ENCODE data around the gene HTR7. TPM values are rescaled to one million over a fixed set of nuclear protein-coding genes. Genes with fewer than 3 reads are reported as not detected.

Gene HTR7
- polyA plus RNA-seq, 2 of the 4 experiments (the other 2 are of a cell fraction): 0.04 to 0.05 TPM

DNA sequence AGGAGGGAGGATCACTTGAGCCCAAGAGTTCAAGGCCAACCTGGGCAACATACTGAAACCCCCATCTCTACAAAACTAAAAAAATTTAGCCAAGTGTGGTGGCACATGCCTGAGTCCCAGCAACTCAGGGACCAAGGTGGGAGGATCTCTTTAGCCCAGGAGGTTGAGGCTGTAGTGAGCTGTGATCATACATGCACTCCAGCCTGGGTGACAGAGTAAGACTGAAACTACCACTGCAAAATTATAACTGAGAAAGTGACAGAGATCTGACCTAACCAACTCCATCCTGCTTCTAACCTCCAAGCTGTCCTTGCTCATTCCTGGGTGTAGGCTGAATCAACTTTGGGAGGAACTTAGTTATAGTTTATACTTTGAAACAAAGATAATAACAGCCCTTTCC is 59.4 kb downstream of the HTR7 start (continued):
- TF ChIP-seq, protein P1, sequence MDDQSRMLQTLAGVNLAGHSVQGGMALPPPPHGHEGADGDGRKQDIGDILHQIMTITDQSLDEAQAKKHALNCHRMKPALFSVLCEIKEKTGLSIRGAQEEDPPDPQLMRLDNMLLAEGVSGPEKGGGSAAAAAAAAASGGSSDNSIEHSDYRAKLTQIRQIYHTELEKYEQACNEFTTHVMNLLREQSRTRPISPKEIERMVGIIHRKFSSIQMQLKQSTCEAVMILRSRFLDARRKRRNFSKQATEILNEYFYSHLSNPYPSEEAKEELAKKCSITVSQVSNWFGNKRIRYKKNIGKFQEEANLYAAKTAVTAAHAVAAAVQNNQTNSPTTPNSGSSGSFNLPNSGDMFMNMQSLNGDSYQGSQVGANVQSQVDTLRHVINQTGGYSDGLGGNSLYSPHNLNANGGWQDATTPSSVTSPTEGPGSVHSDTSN (IDR thresholded peaks at IDR 0.05): no peak
- TF ChIP-seq FOSL2 (IDR thresholded peaks at IDR 0.05) (no peak), FOSL2 (CRISPR knock-in tag; IDR thresholded peaks at IDR 0.05) (no peak), NFE2L2 (conservative IDR thresholded peaks at IDR 0.05; ENCODE audit: low read length) (no peak), HOXA7 (CRISPR knock-in tag; IDR thresholded peaks at IDR 0.05) (no peak), POLR2AphosphoS2 (conservative IDR thresholded peaks at IDR 0.05; ENCODE audit: low read length) (no peak)
- TF ChIP-seq, protein P2, sequence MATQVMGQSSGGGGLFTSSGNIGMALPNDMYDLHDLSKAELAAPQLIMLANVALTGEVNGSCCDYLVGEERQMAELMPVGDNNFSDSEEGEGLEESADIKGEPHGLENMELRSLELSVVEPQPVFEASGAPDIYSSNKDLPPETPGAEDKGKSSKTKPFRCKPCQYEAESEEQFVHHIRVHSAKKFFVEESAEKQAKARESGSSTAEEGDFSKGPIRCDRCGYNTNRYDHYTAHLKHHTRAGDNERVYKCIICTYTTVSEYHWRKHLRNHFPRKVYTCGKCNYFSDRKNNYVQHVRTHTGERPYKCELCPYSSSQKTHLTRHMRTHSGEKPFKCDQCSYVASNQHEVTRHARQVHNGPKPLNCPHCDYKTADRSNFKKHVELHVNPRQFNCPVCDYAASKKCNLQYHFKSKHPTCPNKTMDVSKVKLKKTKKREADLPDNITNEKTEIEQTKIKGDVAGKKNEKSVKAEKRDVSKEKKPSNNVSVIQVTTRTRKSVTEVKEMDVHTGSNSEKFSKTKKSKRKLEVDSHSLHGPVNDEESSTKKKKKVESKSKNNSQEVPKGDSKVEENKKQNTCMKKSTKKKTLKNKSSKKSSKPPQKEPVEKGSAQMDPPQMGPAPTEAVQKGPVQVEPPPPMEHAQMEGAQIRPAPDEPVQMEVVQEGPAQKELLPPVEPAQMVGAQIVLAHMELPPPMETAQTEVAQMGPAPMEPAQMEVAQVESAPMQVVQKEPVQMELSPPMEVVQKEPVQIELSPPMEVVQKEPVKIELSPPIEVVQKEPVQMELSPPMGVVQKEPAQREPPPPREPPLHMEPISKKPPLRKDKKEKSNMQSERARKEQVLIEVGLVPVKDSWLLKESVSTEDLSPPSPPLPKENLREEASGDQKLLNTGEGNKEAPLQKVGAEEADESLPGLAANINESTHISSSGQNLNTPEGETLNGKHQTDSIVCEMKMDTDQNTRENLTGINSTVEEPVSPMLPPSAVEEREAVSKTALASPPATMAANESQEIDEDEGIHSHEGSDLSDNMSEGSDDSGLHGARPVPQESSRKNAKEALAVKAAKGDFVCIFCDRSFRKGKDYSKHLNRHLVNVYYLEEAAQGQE (IDR thresholded peaks at IDR 0.05): no peak

DNA sequence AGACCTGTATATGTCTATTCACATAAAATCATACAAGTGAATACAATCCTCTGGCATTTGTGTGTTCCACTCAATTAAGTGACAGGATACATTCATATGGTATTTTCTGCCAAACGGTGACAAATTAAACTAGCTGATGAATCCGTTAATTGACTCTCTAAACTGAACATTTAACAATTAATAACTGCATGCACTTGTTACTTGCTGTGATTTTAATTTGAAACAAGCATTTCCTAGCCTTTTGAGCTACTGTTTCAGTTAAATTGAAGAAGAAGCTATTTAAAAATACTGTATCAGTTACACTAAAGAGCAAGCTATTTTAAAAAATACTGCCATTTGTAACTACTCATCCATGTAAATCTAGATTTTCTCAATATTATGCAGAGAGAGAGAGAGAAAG is 67.4 kb downstream of the HTR7 start:
- ATAC-seq (no peak), DNase-seq (ENCODE audit: low read depth in 1 of 2, low spot score in 1 of 2) (no peak), FAIRE-seq (no peak)
- no peak overlapping the region for H3K4me2 ChIP-seq
- 6% methylated on average over 2 of the region's 2 CpGs for WGBS (ENCODE audit: missing lambda C conversion rate)
- ChIA-PET CTCF (interaction anchor here (0.8 kb wide), 1 partner anchor 224 kb away, joined by 3 read pairs; no protein-coding TSS in a partner anchor), POLR2A (no interaction called here)
- H3K4me1 ChIP-seq: no peaks in the 10 kb centered on the region
- H3K9me3 ChIP-seq: no peaks in the 10 kb centered on the region
- H3K27ac ChIP-seq: no peak overlapping the region
- H3K4me3 ChIP-seq: no peak overlapping the region
- TF ChIP-seq CBX8 (IDR thresholded peaks at IDR 0.05) (peak; percentile 88; the same call in 1 of the 2 replicates), CHD4 (IDR thresholded peaks at IDR 0.05; ENCODE audit: borderline replicate concordance) (no peak)

DNA sequence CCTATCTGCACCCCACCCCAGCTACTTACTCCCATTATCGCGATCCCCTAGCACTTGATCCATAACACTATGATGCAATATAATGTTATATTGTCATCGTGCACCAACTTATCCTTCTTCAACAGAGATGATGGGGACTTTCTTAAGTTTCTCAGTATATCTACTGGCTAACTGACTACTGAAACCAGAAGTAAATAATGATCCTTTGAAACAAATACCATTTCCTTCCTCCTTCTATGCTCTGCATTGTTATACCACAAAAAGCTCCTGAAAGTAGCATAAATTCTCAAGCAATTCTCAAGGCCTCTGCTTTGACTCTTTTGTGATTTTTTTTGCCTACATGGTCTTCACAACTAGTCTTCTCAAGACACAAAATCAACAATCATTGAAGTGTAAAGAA is 68.9 kb downstream of the HTR7 start:
- no peak overlapping the region for H3K4me3 ChIP-seq
- no peak for FAIRE-seq
- no peak overlapping the region for H3K4me2 ChIP-seq
- 34% methylated on average over 3 of the region's 3 CpGs for WGBS (ENCODE audit: missing lambda C conversion rate)
- ChIA-PET POLR2A (no interaction called here), CTCF (interaction anchor here (0.8 to 3.1 kb wide), 8 partner anchors 10 to 501 kb away, joined by 3 to 14 read pairs (median 11); no protein-coding TSS in a partner anchor)
- ATAC-seq: no peak
- no peaks in the 10 kb centered on the region for H3K9me3 ChIP-seq
- H3K4me1 ChIP-seq: no peaks in the 10 kb centered on the region
- DNase-seq (ENCODE audit: low read depth in 1 of 2, low spot score in 1 of 2): no peak
- no peak overlapping the region for H3K27ac ChIP-seq
- TF ChIP-seq MAFK (IDR thresholded peaks at IDR 0.05; ENCODE audit: partially characterized antibody) (no peak), SREBF2 (IDR thresholded peaks at IDR 0.05) (no peak), GATA3 (IDR thresholded peaks at IDR 0.05; ENCODE audit: borderline replicate concordance) (no peak), PHF8 (IDR thresholded peaks at IDR 0.05; ENCODE audit: borderline replicate concordance, low read depth) (no peak), MAZ (IDR thresholded peaks at IDR 0.05; ENCODE audit: borderline replicate concordance, low read depth, low read length) (no peak), POLR2AphosphoS2 (conservative IDR thresholded peaks at IDR 0.05; ENCODE audit: low read length) (no peak), JUNB (IDR thresholded peaks at IDR 0.05) (no peak), HOXB5 (CRISPR knock-in tag; IDR thresholded peaks at IDR 0.05) (no peak), CBX2 (IDR thresholded peaks at IDR 0.05; ENCODE audit: borderline replicate concordance, low read depth) (no peak), NFE2L2 (conservative IDR thresholded peaks at IDR 0.05; ENCODE audit: low read length) (no peak), RARB (CRISPR knock-in tag; IDR thresholded peaks at IDR 0.05) (no peak), ZFP36 (IDR thresholded peaks at IDR 0.05; ENCODE audit: borderline replicate concordance, partially characterized antibody) (no peak), MYC (IDR thresholded peaks at IDR 0.05; ENCODE audit: borderline replicate concordance, low read length) (no peak), FOXS1 (CRISPR knock-in tag; IDR thresholded peaks at IDR 0.05) (no peak)
- TF ChIP-seq, protein P3, sequence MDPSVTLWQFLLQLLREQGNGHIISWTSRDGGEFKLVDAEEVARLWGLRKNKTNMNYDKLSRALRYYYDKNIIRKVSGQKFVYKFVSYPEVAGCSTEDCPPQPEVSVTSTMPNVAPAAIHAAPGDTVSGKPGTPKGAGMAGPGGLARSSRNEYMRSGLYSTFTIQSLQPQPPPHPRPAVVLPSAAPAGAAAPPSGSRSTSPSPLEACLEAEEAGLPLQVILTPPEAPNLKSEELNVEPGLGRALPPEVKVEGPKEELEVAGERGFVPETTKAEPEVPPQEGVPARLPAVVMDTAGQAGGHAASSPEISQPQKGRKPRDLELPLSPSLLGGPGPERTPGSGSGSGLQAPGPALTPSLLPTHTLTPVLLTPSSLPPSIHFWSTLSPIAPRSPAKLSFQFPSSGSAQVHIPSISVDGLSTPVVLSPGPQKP (IDR thresholded peaks at IDR 0.05; ENCODE audit: low read depth, low read length): no peak

All from A549 (cell line).